H1 (cell line): Measurements from ENCODE around the gene CD160. TPM values are rescaled to one million over a fixed set of nuclear protein-coding genes. Genes with fewer than 3 reads are reported as not detected.

ENCODE experiments used
- CTCF ChIA-PET: fragments of 300-600 bp; sonication (Branson Sonifier 250); formaldehyde crosslinking; loops from one replicate; lab custom pipeline; 2021; ENCODE audit not compliant: partially characterized antibody; lab: Charles Lee
- POLR2A ChIA-PET: fragments of 300-600 bp; sonication (Branson Sonifier 250); formaldehyde crosslinking; loops from one replicate; lab custom pipeline; 2021; ENCODE audit warnings: inconsistent platforms; ENCODE audit not compliant: partially characterized antibody; lab: Charles Lee
- DNase-seq, 2 experiments: peaks; one replicate each; pipeline versions ENCODE4 v3.0.0 to v3.0.0-alpha.2; 2010 to 2022; ENCODE audit warnings: low spot score in 2 of 2, low read depth in 1 of 2, mixed read lengths in 1 of 2
- FAIRE-seq: peaks from 2 replicates; lab custom pipeline; 2011; peaks lifted over from hg19 to GRCh38; lab: Jason Lieb, UNC
- H2AFZ ChIP-seq: 2 replicates; pipeline ENCODE4 v1.8.1; 2012; ENCODE audit warnings: low read length, inconsistent platforms
- H2AK5ac ChIP-seq: 2 replicates; pipeline ENCODE4 v1.6.1; 2013; ENCODE audit warnings: low read depth, low read length
- H2BK120ac ChIP-seq: replicated peaks from 2 replicates; pipeline ENCODE3; 2013; ENCODE audit warnings: low read depth, low read length, inconsistent platforms
- H2BK12ac ChIP-seq: 2 replicates; pipeline ENCODE4 v1.6.1; 2013; ENCODE audit warnings: low read depth, low read length
- H2BK15ac ChIP-seq: 2 replicates; pipeline ENCODE4 v1.6.1; 2013; ENCODE audit warnings: low read length
- H2BK20ac ChIP-seq: 2 replicates; pipeline ENCODE4 v1.6.1; 2013; ENCODE audit warnings: low read length
- H2BK5ac ChIP-seq: 2 replicates; pipeline ENCODE4 v1.6.1; 2013; ENCODE audit warnings: low read depth, low read length
- H3K14ac ChIP-seq: 2 replicates; pipeline ENCODE4 v1.6.1; 2013; ENCODE audit warnings: inconsistent platforms; ENCODE audit not compliant: insufficient read length
- H3K18ac ChIP-seq: 2 replicates; pipeline ENCODE4 v1.6.1; 2013; ENCODE audit warnings: low read length; ENCODE audit errors: extremely low read depth
- H3K23ac ChIP-seq: 2 replicates; pipeline ENCODE4 v1.6.1; 2013; ENCODE audit warnings: inconsistent platforms; ENCODE audit not compliant: insufficient read length
- H3K23me2 ChIP-seq: 2 replicates; pipeline ENCODE4 v1.6.1; 2013; ENCODE audit warnings: low read depth, low read length
- H3K27ac ChIP-seq: 2 replicates; pipeline ENCODE4 v1.6.1; 2011; ENCODE audit warnings: low read depth, low read length, inconsistent platforms
- H3K27me3 ChIP-seq, 4 experiments: replicated peaks in 1 of 4; 1 replicate in 1 of 4; 2 replicates in 3 of 4; pipeline versions ENCODE4 v1.6.1 to v1.8.1; 2011 to 2013; ENCODE audit warnings: low read length in 3 of 4, mild to moderate bottlenecking in 3 of 4, inconsistent platforms in 2 of 4, mixed read lengths in 2 of 4, moderate library complexity in 1 of 4; ENCODE audit not compliant: control insufficient read depth in 3 of 4, insufficient read depth in 3 of 4; ENCODE audit errors: extremely low read depth in 1 of 4
- H3K36me3 ChIP-seq, 4 experiments: 2 replicates each; pipeline versions ENCODE4 v1.6.1 to v1.8.1; 2011 to 2013; ENCODE audit warnings: mild to moderate bottlenecking in 4 of 4, low read length in 3 of 4, moderate library complexity in 2 of 4, control low read depth in 1 of 4, inconsistent platforms in 1 of 4; ENCODE audit not compliant: insufficient read depth in 4 of 4, control insufficient read depth in 2 of 4
- H3K4ac ChIP-seq: replicated peaks from 2 replicates; pipeline ENCODE3; 2013; ENCODE audit warnings: low read length, low read depth, mixed read lengths, inconsistent platforms; ENCODE audit not compliant: insufficient read length
- H3K4me1 ChIP-seq, 4 experiments: replicated peaks in 1 of 4; 1 replicate in 1 of 4; 2 replicates in 3 of 4; pipeline versions ENCODE4 v1.6.1 to v1.8.1; 2011 to 2013; ENCODE audit warnings: low read length in 3 of 4, inconsistent platforms in 2 of 4, mixed read lengths in 1 of 4; ENCODE audit not compliant: insufficient read depth in 4 of 4, control insufficient read depth in 3 of 4
- H3K4me2 ChIP-seq, 2 experiments: 2 replicates each; pipeline versions ENCODE4 v1.6.1 to v1.8.1; 2011 to 2013; ENCODE audit warnings: low read depth in 2 of 2, low read length in 2 of 2, control low read depth in 1 of 2, inconsistent platforms in 1 of 2, mild to moderate bottlenecking in 1 of 2; ENCODE audit not compliant: insufficient read depth in 1 of 2
- H3K4me3 ChIP-seq, 4 experiments: fragments of 200-600, 300-600 bp in 1 of 4; sonication (generic), shearing (Covaris generic), sonication (Bioruptor Twin) in 1 of 4; 2 replicates each; pipeline versions ENCODE4 v1.5.1 to v1.8.1; 2011 to 2016; ENCODE audit warnings: low read length in 4 of 4, low read depth in 3 of 4, control low read depth in 2 of 4, inconsistent platforms in 2 of 4, mild to moderate bottlenecking in 2 of 4, mixed read lengths in 1 of 4, moderate library complexity in 1 of 4; ENCODE audit not compliant: insufficient read depth in 2 of 4; ENCODE audit errors: extremely low read depth in 1 of 4
- H3K56ac ChIP-seq: replicated peaks from 2 replicates; pipeline ENCODE3; 2013; ENCODE audit warnings: low read depth, mild to moderate bottlenecking, mixed read lengths, low read length, inconsistent platforms; ENCODE audit not compliant: insufficient read length
- H3K79me1 ChIP-seq: 2 replicates; pipeline ENCODE4 v1.6.1; 2013; ENCODE audit warnings: low read depth, low read length, control low read depth
- H3K79me2 ChIP-seq, 2 experiments: 2 replicates each; pipeline versions ENCODE4 v1.6.1 to v1.8.1; 2012 to 2013; ENCODE audit warnings: low read length in 2 of 2, mild to moderate bottlenecking in 2 of 2, inconsistent platforms in 1 of 2; ENCODE audit not compliant: insufficient read depth in 2 of 2, control insufficient read depth in 1 of 2
- H3K9ac ChIP-seq, 4 experiments: replicated peaks in 1 of 4; 1 replicate in 1 of 4; 2 replicates in 3 of 4; pipeline versions ENCODE4 v1.6.1 to v1.8.1; 2011 to 2013; ENCODE audit warnings: low read depth in 3 of 4, low read length in 3 of 4, control low read depth in 2 of 4, mild to moderate bottlenecking in 2 of 4, moderate library complexity in 2 of 4, inconsistent platforms in 1 of 4; ENCODE audit errors: extremely low read depth in 1 of 4
- H3K9me3 ChIP-seq, 2 experiments: 2 replicates each; pipeline versions ENCODE4 v1.6.1 to v1.8.1; 2012 to 2013; ENCODE audit warnings: mild to moderate bottlenecking in 2 of 2, moderate library complexity in 2 of 2, control low read depth in 1 of 2, inconsistent platforms in 1 of 2, low read depth in 1 of 2, low read length in 1 of 2, mixed read lengths in 1 of 2; ENCODE audit not compliant: insufficient read depth in 2 of 2
- H4K20me1 ChIP-seq, 2 experiments: replicated peaks in 1 of 2; 2 replicates each; pipeline versions ENCODE3 to v1.8.1; 2011 to 2013; ENCODE audit warnings: inconsistent platforms in 2 of 2, low read length in 2 of 2, mild to moderate bottlenecking in 1 of 2; ENCODE audit not compliant: insufficient read depth in 2 of 2, control insufficient read depth in 1 of 2
- H4K5ac ChIP-seq: 2 replicates; pipeline ENCODE4 v1.6.1; 2013; ENCODE audit warnings: low read length, low read depth, mixed read lengths, inconsistent platforms; ENCODE audit not compliant: insufficient read length
- H4K8ac ChIP-seq: 2 replicates; pipeline ENCODE4 v1.8.0; 2013; ENCODE audit warnings: mild to moderate bottlenecking, moderate library complexity, low read length, inconsistent platforms; ENCODE audit not compliant: insufficient read depth; ENCODE audit errors: extremely low read depth
- H4K91ac ChIP-seq: replicated peaks from 2 replicates; pipeline ENCODE3; 2013; ENCODE audit warnings: low read length, mixed read lengths, inconsistent platforms; ENCODE audit not compliant: insufficient read length
- BACH1 ChIP-seq: IDR thresholded peaks from 2 replicates; pipeline ENCODE4 v1.6.1; 2012; ENCODE audit warnings: low read length, improper control_type of control experiment
- BRCA1 ChIP-seq: IDR thresholded peaks from 2 replicates; pipeline ENCODE4 v1.6.1; 2012; ENCODE audit warnings: low read depth, low read length, improper control_type of control experiment
- EZH2 ChIP-seq: fragments of 200-600 bp; sonication (generic); IDR thresholded peaks from 2 replicates; pipeline ENCODE4 v1.7.1; 2012; ENCODE audit warnings: low read depth, mild to moderate bottlenecking, moderate library complexity, low read length, inconsistent platforms; ENCODE audit not compliant: severe bottlenecking
- KDM1A ChIP-seq: fragments of 200-600, 300-600 bp; sonication (generic); IDR thresholded peaks from 2 replicates; pipeline ENCODE4 v1.7.1; 2016; ENCODE audit warnings: mild to moderate bottlenecking, low read length, borderline replicate concordance
- KDM4A ChIP-seq: IDR thresholded peaks from one replicate; pipeline ENCODE4 v1.7.1; 2012; ENCODE audit warnings: low read depth, mild to moderate bottlenecking, moderate library complexity, low read length, inconsistent platforms; ENCODE audit not compliant: severe bottlenecking
- NANOG ChIP-seq: IDR thresholded peaks from 2 replicates; pipeline ENCODE4 v1.6.1; 2011; ENCODE audit warnings: low read length, low read depth, mild to moderate bottlenecking, inconsistent platforms; ENCODE audit not compliant: insufficient read depth, poor library complexity, severe bottlenecking
- NRF1 ChIP-seq: IDR thresholded peaks from 2 replicates; pipeline ENCODE4 v1.6.1; 2011; ENCODE audit warnings: mild to moderate bottlenecking, low read depth, low read length, improper control_type of control experiment
- SIN3A ChIP-seq, 2 experiments: IDR thresholded peaks in 1 of 2; conservative IDR thresholded peaks in 1 of 2; 2 replicates each; pipeline ENCODE4 v1.6.1; 2011 to 2012; ENCODE audit warnings: low read length in 2 of 2, improper control_type of control experiment in 1 of 2, low read depth in 1 of 2, mild to moderate bottlenecking in 1 of 2
- SP1 ChIP-seq: IDR thresholded peaks from 2 replicates; pipeline ENCODE4 v1.6.1; 2011; ENCODE audit warnings: low read depth, low read length
- SRF ChIP-seq: IDR thresholded peaks from 2 replicates; pipeline ENCODE4 v1.6.1; 2011; ENCODE audit warnings: mild to moderate bottlenecking, low read depth, low read length, moderate library complexity
- YY1 ChIP-seq: IDR thresholded peaks from 2 replicates; pipeline ENCODE4 v1.6.1; 2011; ENCODE audit warnings: low read depth, mild to moderate bottlenecking, low read length
- WGBS, 2 experiments: shearing (Covaris generic) in 1 of 2; methylation state at CpG; one replicate each; pipeline versions ENCODE4 v1.1.6 to v1.1.7; 2013 to 2015; ENCODE audit warnings: low lambda C conversion rate in 2 of 2, mixed read lengths in 2 of 2, inconsistent platforms in 1 of 2, low coverage in 1 of 2, missing lambda C conversion rate in 1 of 2; ENCODE audit not compliant: insufficient replicate concordance in 2 of 2, insufficient coverage in 1 of 2, insufficient read length in 1 of 2; ENCODE audit errors: extremely low coverage in 1 of 2, missing lambda C conversion rate in 1 of 2; 5-methylcytosine and 5-hydroxymethylcytosine counted together
- polyA plus RNA-seq, 7 experiments: library from polyadenylated mRNA; depleted of rRNA in 3 of 7; stranded (reverse) in 5 of 7; unstranded in 2 of 7; fragments of >200 nt in 5 of 7; fragments of 200-250 nt in 2 of 7; gene quantifications; 1 replicate in 5 of 7; 2 replicates in 1 of 7; 4 replicates in 1 of 7; pipeline versions ENCODE4 v1.2.1 to v1.2.3, GENCODE V29; 2011 to 2013; ENCODE audit warnings: missing spikeins in 2 of 7, mixed read lengths in 2 of 7
- total RNA-seq: library from RNA; stranded (reverse); fragmentation: NEBNext Ultra II Directional; extraction: Animal tissue kit (Norgen Biotek cat#: 25700); gene quantifications from 2 replicates; pipeline ENCODE4 v1.2.1, GENCODE V29; 2021
- TF ChIP-seq, protein P1 (sequence below): IDR thresholded peaks from 2 replicates; pipeline ENCODE4 v1.6.1; 2012; ENCODE audit warnings: inconsistent platforms
- TF ChIP-seq, protein P2 (sequence below): IDR thresholded peaks from 2 replicates; pipeline ENCODE4 v1.6.1; 2011; ENCODE audit warnings: low read length, improper control_type of control experiment

The CD160 gene
- total and polyA plus RNA-seq, 2 of the 8 experiments (the other 6 are each of a cell fraction or from before 2014, with no cell fraction given) = not detected

DNA sequence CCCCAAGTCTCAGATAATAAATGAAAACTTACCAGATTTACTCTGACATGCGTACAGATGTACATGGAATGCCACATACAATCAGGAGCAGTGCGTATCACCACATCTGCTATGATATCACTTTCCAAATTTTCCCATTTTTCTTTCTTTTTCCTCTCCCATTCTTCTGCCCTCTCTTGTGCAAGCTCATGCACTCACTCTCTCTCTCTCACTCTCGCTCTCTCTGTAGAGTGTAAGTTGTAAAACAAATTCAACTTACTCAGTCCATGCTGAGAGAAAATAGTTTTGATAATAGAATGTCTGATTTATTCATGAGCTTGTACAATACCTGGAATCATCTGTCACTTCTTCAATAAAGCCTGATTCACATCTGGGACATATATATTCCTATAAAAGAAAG lies 69.3 kb downstream of the CD160 start:
- no peak overlapping the region for H2BK20ac ChIP-seq
- H2BK15ac ChIP-seq = no peak overlapping the region
- H3K36me3 ChIP-seq = no peaks in the 10 kb centered on the region; a peak in 1 of 8 replicates
- H2BK12ac ChIP-seq = no peak overlapping the region
- H3K27me3 ChIP-seq = no peaks in the 10 kb centered on the region
- FAIRE-seq = no peak
- H3K79me2 ChIP-seq = no peaks in the 10 kb centered on the region
- no peak overlapping the region for H3K4ac ChIP-seq
- CTCF ChIA-PET = interaction anchor here (0.9 to 2.0 kb wide), 2 partner anchors 9 to 20 kb away, joined by 3 to 6 read pairs; no protein-coding TSS in a partner anchor
- H3K4me3 ChIP-seq = no peak overlapping the region
- no peak overlapping the region for H2AK5ac ChIP-seq
- H3K79me1 ChIP-seq = no peaks in the 10 kb centered on the region
- no peak overlapping the region for H3K23ac ChIP-seq
- H3K27ac ChIP-seq = no peak overlapping the region
- H2BK5ac ChIP-seq = no peak overlapping the region
- H3K4me2 ChIP-seq = no peak overlapping the region
- no peaks in the 10 kb centered on the region for H3K4me1 ChIP-seq
- POLR2A ChIA-PET = interaction anchor here (1.6 kb wide), 1 partner anchor 35 kb away, joined by 5 read pairs; the partner anchor contains the start of genes POLR3C and RNF115
- no peak overlapping the region for H3K9ac ChIP-seq
- no peak overlapping the region for H4K91ac ChIP-seq
- no peak for DNase-seq
- 95% methylated on average over 3 of the region's 3 CpGs; no CpG with 5 or more reads in 1 of the 2 experiments for WGBS, 2 experiments
- peaks cover 0 to 1% of the 10 kb centered on the region in 2 experiments for H4K20me1 ChIP-seq
- H4K8ac ChIP-seq = no peak overlapping the region
- no peak overlapping the region for H2BK120ac ChIP-seq
- H3K23me2 ChIP-seq = no peaks in the 10 kb centered on the region
- no peak overlapping the region for H3K18ac ChIP-seq
- H3K9me3 ChIP-seq = no peaks in the 10 kb centered on the region
- H4K5ac ChIP-seq = no peak overlapping the region
- no peak overlapping the region for H2AFZ ChIP-seq
- H3K14ac ChIP-seq = no peak overlapping the region
- H3K56ac ChIP-seq = no peak overlapping the region
- TF ChIP-seq SIN3A (conservative IDR thresholded peaks at IDR 0.05 in 1 of 2, IDR thresholded peaks at IDR 0.05 in 1 of 2; ENCODE audit: low read depth in 1 of 2, low read length in 2 of 2) (no peak), NRF1 (no peak), SP1 (no peak), KDM1A (no peak), BRCA1 (no peak), SRF (no peak), BACH1 (no peak), NANOG (no peak), EZH2 (no peak), YY1 (no peak), KDM4A (no peak)
- TF ChIP-seq, protein P1, sequence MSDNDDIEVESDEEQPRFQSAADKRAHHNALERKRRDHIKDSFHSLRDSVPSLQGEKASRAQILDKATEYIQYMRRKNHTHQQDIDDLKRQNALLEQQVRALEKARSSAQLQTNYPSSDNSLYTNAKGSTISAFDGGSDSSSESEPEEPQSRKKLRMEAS = no peak
- TF ChIP-seq, protein P2, sequence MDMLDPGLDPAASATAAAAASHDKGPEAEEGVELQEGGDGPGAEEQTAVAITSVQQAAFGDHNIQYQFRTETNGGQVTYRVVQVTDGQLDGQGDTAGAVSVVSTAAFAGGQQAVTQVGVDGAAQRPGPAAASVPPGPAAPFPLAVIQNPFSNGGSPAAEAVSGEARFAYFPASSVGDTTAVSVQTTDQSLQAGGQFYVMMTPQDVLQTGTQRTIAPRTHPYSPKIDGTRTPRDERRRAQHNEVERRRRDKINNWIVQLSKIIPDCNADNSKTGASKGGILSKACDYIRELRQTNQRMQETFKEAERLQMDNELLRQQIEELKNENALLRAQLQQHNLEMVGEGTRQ = no peak
